IPS DF 6.9 (cell line): Measurements from ENCODE around the gene NUCB2.
"Not testable (repeated sequence)": the region's sequence is repeated elsewhere in the genome, so short reads cannot be mapped to it uniquely, and the experiment has no call there.

Source experiments
- DNase-seq: peaks from one replicate; pipeline ENCODE4 v3.0.0-alpha.2; 2013; ENCODE audit warnings: low read depth, low spot score
- H3K27ac ChIP-seq: one replicate; pipeline ENCODE4 v1.5.1; 2013; ENCODE audit warnings: low read length, control low read depth
- H3K27me3 ChIP-seq: 2 replicates; pipeline ENCODE4 v1.6.1; 2013; ENCODE audit warnings: mild to moderate bottlenecking, low read length; ENCODE audit not compliant: control insufficient read depth, insufficient read depth
- H3K36me3 ChIP-seq: 2 replicates; pipeline ENCODE4 v1.6.1; 2013; ENCODE audit warnings: low read length; ENCODE audit not compliant: control insufficient read depth, insufficient read depth
- H3K4me1 ChIP-seq: 2 replicates; pipeline ENCODE4 v1.6.1; 2013; ENCODE audit warnings: low read length; ENCODE audit not compliant: control insufficient read depth, insufficient read depth
- H3K4me3 ChIP-seq: 2 replicates; pipeline ENCODE4 v1.5.1; 2013; ENCODE audit warnings: mild to moderate bottlenecking, low read length
- H3K9me3 ChIP-seq: 2 replicates; pipeline ENCODE4 v1.6.1; 2013; ENCODE audit warnings: low read length, inconsistent platforms; ENCODE audit not compliant: control insufficient read depth, insufficient read depth
- WGBS: extraction: QIAGEN DNeasy Blood & Tissue Kit; methylation state at CpG from one replicate; pipeline ENCODE4 v1.1.7; 2013; ENCODE audit warnings: mixed read lengths, missing lambda C conversion rate; ENCODE audit not compliant: insufficient read length, insufficient coverage; 5-methylcytosine and 5-hydroxymethylcytosine counted together

NUCB2 gene

GRCh38 chr11:17250561-17251350, 25.8 kb upstream of the NUCB2 start:
- Histone ChIP-seq H3K9me3 (no peaks in the 10 kb centered on the region), H3K4me3 (no peak overlapping the region)
- DNase-seq: no peak

GRCh38 chr11:17252704-17253103, 23.8 kb upstream of the NUCB2 start:
- Histone ChIP-seq H3K27me3 (no peaks in the 10 kb centered on the region), H3K27ac (no peak overlapping the region), H3K4me3 (no peak overlapping the region), H3K9me3 (no peaks in the 10 kb centered on the region), H3K4me1 (no peaks in the 10 kb centered on the region), H3K36me3 (no peaks in the 10 kb centered on the region)
- WGBS: no CpG with 5 or more reads among the region's 4 CpGs
- no peak for DNase-seq

More at GRCh38 chr11:17250561-17251350, 25.8 kb upstream of the NUCB2 start:
- no peaks in the 10 kb centered on the region for H3K27me3 ChIP-seq
- no peak overlapping the region for H3K27ac ChIP-seq
- H3K4me1 ChIP-seq: no peaks in the 10 kb centered on the region
- H3K36me3 ChIP-seq: no peaks in the 10 kb centered on the region

- H3K4me3 ChIP-seq: no peak overlapping the region
- H3K36me3 ChIP-seq: no peaks in the 10 kb centered on the region
- WGBS: no CpG with 5 or more reads among the region's 3 CpGs
- no peaks in the 10 kb centered on the region for H3K4me1 ChIP-seq
- no peaks in the 10 kb centered on the region for H3K9me3 ChIP-seq
- DNase-seq: no peak
- no peak overlapping the region for H3K27ac ChIP-seq
- H3K27me3 ChIP-seq: no peaks in the 10 kb centered on the region
Observed at GRCh38 chr11:17256512-17256911, 20.0 kb upstream of the NUCB2 start.

GRCh38 chr11:17257196-17257595, 19.3 kb upstream of the NUCB2 start:
- WGBS: no CpG with 5 or more reads among the region's 1 CpG
- Histone ChIP-seq H3K27me3 (no peaks in the 10 kb centered on the region), H3K9me3 (no peaks in the 10 kb centered on the region), H3K36me3 (no peaks in the 10 kb centered on the region), H3K27ac (no peak overlapping the region), H3K4me1 (no peaks in the 10 kb centered on the region), H3K4me3 (no peak overlapping the region)
- no peak for DNase-seq

GRCh38 chr11:17258670-17259069, 17.9 kb upstream of the NUCB2 start:
- no peak overlapping the region for H3K27ac ChIP-seq
- H3K4me3 ChIP-seq: no peak overlapping the region
- H3K36me3 ChIP-seq: no peaks in the 10 kb centered on the region
- H3K27me3 ChIP-seq: no peaks in the 10 kb centered on the region
- DNase-seq: no peak
- H3K4me1 ChIP-seq: no peaks in the 10 kb centered on the region
- no peaks in the 10 kb centered on the region for H3K9me3 ChIP-seq

- no peak overlapping the region for H3K27ac ChIP-seq
- WGBS: no CpG with 5 or more reads among the region's 1 CpG
- H3K4me1 ChIP-seq: no peaks in the 10 kb centered on the region
- no peak overlapping the region for H3K4me3 ChIP-seq
- no peak for DNase-seq
- no peaks in the 10 kb centered on the region for H3K36me3 ChIP-seq
- no peaks in the 10 kb centered on the region for H3K27me3 ChIP-seq
- H3K9me3 ChIP-seq: no peaks in the 10 kb centered on the region
Observed at GRCh38 chr11:17259519-17259918, 17.0 kb upstream of the NUCB2 start.

- H3K9me3 ChIP-seq: no peaks in the 10 kb centered on the region
- H3K4me3 ChIP-seq: no peak overlapping the region
Observed at GRCh38 chr11:17260020-17260419, 16.5 kb upstream of the NUCB2 start.

GRCh38 chr11:17263769-17264168, 12.8 kb upstream of the NUCB2 start:
- Histone ChIP-seq H3K36me3 (no peaks in the 10 kb centered on the region), H3K27ac (no peak overlapping the region), H3K4me1 (no peaks in the 10 kb centered on the region), H3K9me3 (no peaks in the 10 kb centered on the region), H3K4me3 (no peak overlapping the region), H3K27me3 (no peaks in the 10 kb centered on the region)
- WGBS: no CpG with 5 or more reads among the region's 1 CpG
- no peak for DNase-seq

More at GRCh38 chr11:17260020-17260419, 16.5 kb upstream of the NUCB2 start:
- Histone ChIP-seq H3K4me1 (no peaks in the 10 kb centered on the region), H3K27ac (no peak overlapping the region), H3K36me3 (no peaks in the 10 kb centered on the region), H3K27me3 (no peaks in the 10 kb centered on the region)
- DNase-seq: no peak

GRCh38 chr11:17266781-17267180, 9.8 kb upstream of the NUCB2 start:
- Histone ChIP-seq H3K36me3 (no peaks in the 10 kb centered on the region), H3K27me3 (no peaks in the 10 kb centered on the region), H3K4me3 (no peak overlapping the region), H3K27ac (no peak overlapping the region), H3K9me3 (no peaks in the 10 kb centered on the region), H3K4me1 (no peaks in the 10 kb centered on the region)
- no peak for DNase-seq
- WGBS: no CpG with 5 or more reads among the region's 5 CpGs

- Histone ChIP-seq H3K36me3 (no peaks in the 10 kb centered on the region), H3K27ac (no peak overlapping the region), H3K27me3 (no peaks in the 10 kb centered on the region), H3K4me1 (no peaks in the 10 kb centered on the region), H3K4me3 (no peak overlapping the region), H3K9me3 (no peaks in the 10 kb centered on the region)
- no peak for DNase-seq
- WGBS: no CpG with 5 or more reads among the region's 5 CpGs
Observed at GRCh38 chr11:17267576-17267975, 9.0 kb upstream of the NUCB2 start.

- not testable (repeated sequence) for H3K27me3 ChIP-seq, H3K9me3 ChIP-seq, H3K27ac ChIP-seq, H3K4me1 ChIP-seq, H3K36me3 ChIP-seq, DNase-seq, H3K4me3 ChIP-seq
- no CpG with 5 or more reads among the region's 5 CpGs for WGBS
Observed at GRCh38 chr11:17268500-17268899, 8.0 kb upstream of the NUCB2 start.
